ENCODE results near the gene PPP1R37. TPM values are rescaled to one million over a fixed set of nuclear protein-coding genes. Genes with fewer than 3 reads are reported as not detected.

PPP1R37 gene
- total RNA-seq, 1 experiment from 2014 or later = 17.2 TPM

- DNase-seq (ENCODE audit: low read depth) = no peak
Measured at GRCh38 chr19:45152504-45153338, 59.7 kb downstream of the PPP1R37 start.

- no peak for DNase-seq (ENCODE audit: low read depth)
Measured at GRCh38 chr19:45153339-45154063, 60.5 kb downstream of the PPP1R37 start.

- peak; percentile 88 for DNase-seq (ENCODE audit: low read depth)
Measured at GRCh38 chr19:45154064-45154827, 61.3 kb downstream of the PPP1R37 start.

- DNase-seq (ENCODE audit: low read depth) = no peak
Measured at GRCh38 chr19:45156011-45156630, 63.1 kb downstream of the PPP1R37 start.

GRCh38 chr19:45156751-45157150 is 63.8 kb downstream of the PPP1R37 start:
- no peak for DNase-seq (ENCODE audit: low read depth)

- DNase-seq (ENCODE audit: low read depth) = no peak
Measured at GRCh38 chr19:45158503-45159209, 65.7 kb downstream of the PPP1R37 start.

- DNase-seq (ENCODE audit: low read depth) = no peak
Measured at GRCh38 chr19:45159210-45159970, 66.4 kb downstream of the PPP1R37 start.

GRCh38 chr19:45159971-45160324 is 67.0 kb downstream of the PPP1R37 start:
- no peak for DNase-seq (ENCODE audit: low read depth)

- no peak for DNase-seq (ENCODE audit: low read depth)
Measured at GRCh38 chr19:45160870-45161737, 68.1 kb downstream of the PPP1R37 start, which contains the start of gene NKPD1. Gene NKPD1, minus strand, starts transcription at chr19:45160982. Its CDS starts 832 bp downstream, at chr19:45160150.

GRCh38 chr19:45161738-45162607 is 69.0 kb downstream of the PPP1R37 start:
- no peak for DNase-seq (ENCODE audit: low read depth)

- DNase-seq (ENCODE audit: low read depth) = no peak
Measured at GRCh38 chr19:45162608-45163143, 69.7 kb downstream of the PPP1R37 start.

- no peak for DNase-seq (ENCODE audit: low read depth)
Measured at GRCh38 chr19:45163156-45163555, 70.2 kb downstream of the PPP1R37 start.

GRCh38 chr19:45163751-45164460 is 70.9 kb downstream of the PPP1R37 start:
- no peak for DNase-seq (ENCODE audit: low read depth)

- DNase-seq (ENCODE audit: low read depth) = peak; percentile 51
Measured at GRCh38 chr19:45164577-45165335, 71.8 kb downstream of the PPP1R37 start.

GRCh38 chr19:45166723-45167252 is 73.8 kb downstream of the PPP1R37 start:
- DNase-seq (ENCODE audit: low read depth) = no peak

GRCh38 chr19:45168767-45169351 is 75.9 kb downstream of the PPP1R37 start:
- DNase-seq (ENCODE audit: low read depth) = no peak

Data from RPMI7951 (cell line).